Prostate gland (tissue), 2 donors: ENCODE data around the gene RSPH3. TPM values are rescaled to one million over a fixed set of nuclear protein-coding genes. Genes with fewer than 3 reads are reported as not detected.
"Not testable (repeated sequence)": the region's sequence is repeated elsewhere in the genome, so short reads cannot be mapped to it uniquely, and the experiment has no call there.

Experiments used
- DNase-seq: peaks from one replicate; pipeline ENCODE4 v3.0.0-alpha.2; 2019; ENCODE audit warnings: low spot score
- H3K27ac ChIP-seq, 2 donors: fragments of 200-600 bp; sonication (generic); 2 replicates each; pipeline ENCODE4 v1.5.1; 2017 to 2019
- H3K27me3 ChIP-seq: fragments of 200-600 bp; sonication (generic); replicated peaks from 2 replicates; pipeline ENCODE4 v1.5.1; 2019; ENCODE audit not compliant: insufficient read depth
- H3K36me3 ChIP-seq, 2 donors: fragments of 200-600 bp; sonication (generic); 1 replicate in 1 of 2; 2 replicates in 1 of 2; pipeline versions ENCODE4 v1.5.1 to v1.8.1; 2017 to 2019
- H3K4me1 ChIP-seq: fragments of 200-600 bp; sonication (generic); replicated peaks from 2 replicates; pipeline ENCODE4 v1.5.1; 2019
- H3K4me3 ChIP-seq, 2 donors: fragments of 200-600 bp; sonication (generic); 2 replicates each; pipeline ENCODE4 v1.5.1; 2017 to 2019
- H3K9me3 ChIP-seq: fragments of 200-600 bp; sonication (generic); 2 replicates; pipeline ENCODE4 v1.5.1; 2017
- CTCF ChIP-seq, 4 experiments: fragments of 200-600 bp in 2 of 4; fragments of 450-650 bp in 2 of 4; sonication (generic) in 2 of 4; IDR thresholded peaks; 1 replicate in 3 of 4; 2 replicates in 1 of 4; pipeline ENCODE4 v1.5.1; 2016 to 2019; ENCODE audit warnings: antibody characterized with exemption in 4 of 4, mild to moderate bottlenecking in 2 of 4, moderate library complexity in 2 of 4
- POLR2A ChIP-seq: fragments of 450-650 bp; IDR thresholded peaks from one replicate; pipeline ENCODE4 v1.6.1; 2016; ENCODE audit warnings: antibody characterized with exemption, mild to moderate bottlenecking
- POLR2AphosphoS5 ChIP-seq: sonication (generic); formaldehyde crosslinking; IDR thresholded peaks from one replicate; pipeline ENCODE4 v1.6.1; 2017; ENCODE audit warnings: antibody characterized with exemption
- WGBS: methylation state at CpG from one replicate; pipeline ENCODE4 v1.1.5; 2018; 5-methylcytosine and 5-hydroxymethylcytosine counted together
- intact Hi-C: fragments of 100-400 bp; cut with DNase I; formaldehyde crosslinking; loops from one replicate; pipeline ENCODE4 v1.14.2; 2022
- total RNA-seq, 2 donors: library from RNA; depleted of rRNA; stranded (reverse); fragments of >200 nt; gene quantifications; one replicate each; pipeline ENCODE4 v1.1.0, GENCODE V29; 2016

The RSPH3 gene
- total RNA-seq, 2 donors from 2014 or later, result 18.7 to 19.4 TPM

GRCh38 chr6:158991017-158991723, 8.8 kb downstream of the RSPH3 start:
- H3K4me1 ChIP-seq, result no peaks in the 10 kb centered on the region
- H3K27me3 ChIP-seq, result no peaks in the 10 kb centered on the region
- 96% methylated on average over 2 of the region's 2 CpGs for WGBS
- intact Hi-C loops, result no loop called here
- no peaks in the 10 kb centered on the region for H3K36me3 ChIP-seq
- no peak overlapping the region for H3K4me3 ChIP-seq
- TF ChIP-seq POLR2AphosphoS5 (no peak), CTCF (IDR thresholded peaks at IDR 0.05) (no peak), POLR2A (no peak)
- no peak for DNase-seq
- H3K27ac ChIP-seq, result no peak overlapping the region
- H3K9me3 ChIP-seq, result no peaks in the 10 kb centered on the region

DNA sequence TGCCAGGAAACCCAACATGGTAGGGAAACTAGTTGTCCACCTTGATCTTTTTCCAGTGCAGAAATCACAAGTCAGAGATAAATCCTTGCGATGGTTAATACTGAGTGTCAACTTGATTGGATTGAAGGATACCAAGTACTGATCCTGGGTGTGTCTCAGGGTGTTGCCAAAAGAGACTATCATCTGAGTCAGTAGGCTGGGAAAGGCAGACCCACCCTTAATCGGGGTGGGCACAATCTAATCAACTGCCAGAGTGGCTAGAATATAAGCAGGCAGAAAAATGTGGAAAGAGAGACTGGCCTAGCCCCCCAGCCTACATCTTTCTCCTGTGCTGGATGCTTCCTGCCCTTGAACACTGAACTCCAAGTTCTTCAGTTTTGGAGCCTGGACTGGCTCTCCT, 10.3 kb downstream of the RSPH3 start:
- DNase-seq, H3K9me3 ChIP-seq, H3K4me1 ChIP-seq, H3K27me3 ChIP-seq, H3K36me3 ChIP-seq, H3K27ac ChIP-seq, H3K4me3 ChIP-seq, intact Hi-C loops: not testable (repeated sequence)
- WGBS, result 100% methylated on average over 2 of the region's 2 CpGs

- no peak for DNase-seq
Measured at GRCh38 chr6:158988477-158988876, 11.5 kb downstream of the RSPH3 start.

GRCh38 chr6:158987657-158988056, 12.3 kb downstream of the RSPH3 start:
- DNase-seq, result no peak
- no peak for TF ChIP-seq CTCF (IDR thresholded peaks at IDR 0.05)
- Histone ChIP-seq H3K4me3 (no peak overlapping the region), H3K36me3 (no peaks in the 10 kb centered on the region), H3K4me1 (no peaks in the 10 kb centered on the region), H3K27me3 (no peaks in the 10 kb centered on the region), H3K27ac (no peak overlapping the region), H3K9me3 (no peaks in the 10 kb centered on the region)
- 100% methylated on average over 1 of the region's 1 CpG for WGBS
- intact Hi-C loops, result no loop called here

More at GRCh38 chr6:158988477-158988876, 11.5 kb downstream of the RSPH3 start:
- TF ChIP-seq POLR2A (no peak), POLR2AphosphoS5 (no peak), CTCF (IDR thresholded peaks at IDR 0.05) (no peak)
- WGBS, result 97% methylated on average over 1 of the region's 1 CpG
- H3K27me3 ChIP-seq, result no peaks in the 10 kb centered on the region
- no peak overlapping the region for H3K27ac ChIP-seq
- intact Hi-C loops, result no loop called here
- no peaks in the 10 kb centered on the region for H3K4me1 ChIP-seq
- no peak overlapping the region for H3K4me3 ChIP-seq
- no peaks in the 10 kb centered on the region for H3K9me3 ChIP-seq
- H3K36me3 ChIP-seq, result no peaks in the 10 kb centered on the region

DNA sequence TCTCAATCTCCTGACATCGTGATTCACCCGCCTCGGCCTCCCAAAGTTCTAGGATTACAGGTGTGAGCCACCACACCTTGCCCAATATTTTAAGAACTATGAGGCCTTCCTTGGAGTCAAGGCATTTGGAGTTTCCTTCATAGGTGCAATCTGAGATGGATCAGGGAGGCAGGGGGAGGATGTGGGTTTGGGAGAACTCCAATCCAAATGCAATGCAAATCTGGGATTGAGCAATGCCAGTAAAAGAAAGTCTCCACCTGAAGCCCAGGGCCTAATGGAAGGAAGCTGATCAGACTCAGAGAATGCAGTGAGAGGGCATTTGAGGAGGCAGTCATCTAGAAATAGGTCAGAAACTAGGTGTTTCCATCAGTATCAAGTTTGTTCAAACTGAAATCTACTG, 21.2 kb downstream of the RSPH3 start:
- Histone ChIP-seq H3K4me1 (no peaks in the 10 kb centered on the region), H3K27ac (no peak overlapping the region), H3K4me3 (no peak overlapping the region), H3K9me3 (no peaks in the 10 kb centered on the region), H3K27me3 (no peaks in the 10 kb centered on the region), H3K36me3 (no peaks in the 10 kb centered on the region)
- intact Hi-C loops, result loop anchor here (10.0 kb wide), 1 partner anchor 184 kb away; no protein-coding TSS in a partner anchor
- DNase-seq, result no peak
- TF ChIP-seq POLR2A (no peak), POLR2AphosphoS5 (no peak), CTCF (IDR thresholded peaks at IDR 0.05) (no peak)
- 96% methylated on average over 3 of the region's 3 CpGs for WGBS
